Suprapubic skin (tissue), 4 donors: ENCODE results near the gene UBXN11. TPM values are rescaled to one million over a fixed set of nuclear protein-coding genes. Genes with fewer than 3 reads are reported as not detected.

Source experiments
- DNase-seq, 2 donors: peaks; one replicate each; pipeline ENCODE4 v3.0.0-alpha.2; 2019; ENCODE audit warnings: low spot score in 2 of 2
- H3K27ac ChIP-seq: fragments of 200-600 bp; sonication (generic); one replicate; pipeline ENCODE4 v1.5.1; 2019
- H3K27me3 ChIP-seq: fragments of 200-600 bp; sonication (generic); one replicate; pipeline ENCODE4 v1.5.1; 2019
- H3K36me3 ChIP-seq: fragments of 200-600 bp; sonication (generic); one replicate; pipeline ENCODE4 v1.5.1; 2019
- H3K4me1 ChIP-seq: fragments of 200-600 bp; sonication (generic); one replicate; pipeline ENCODE4 v1.5.1; 2019
- H3K4me3 ChIP-seq: fragments of 200-600 bp; sonication (generic); one replicate; pipeline ENCODE4 v1.5.1; 2019; ENCODE audit warnings: mild to moderate bottlenecking
- H3K9me3 ChIP-seq: fragments of 200-600 bp; sonication (generic); one replicate; pipeline ENCODE4 v1.5.1; 2019
- CTCF ChIP-seq, 2 donors: fragments of 200-600 bp in 1 of 2; fragments of 450-650 bp in 1 of 2; sonication (generic) in 1 of 2; IDR thresholded peaks; one replicate each; pipeline ENCODE4 v1.5.1; 2016 to 2019; ENCODE audit warnings: antibody characterized with exemption in 2 of 2, mild to moderate bottlenecking in 1 of 2, moderate library complexity in 1 of 2
- EP300 ChIP-seq: sonication (generic); formaldehyde crosslinking; IDR thresholded peaks from one replicate; pipeline ENCODE4 v1.6.1; 2017; ENCODE audit warnings: antibody characterized with exemption
- POLR2A ChIP-seq, 2 donors: fragments of 450-650 bp; IDR thresholded peaks; one replicate each; pipeline ENCODE4 v1.6.1; 2017; ENCODE audit warnings: antibody characterized with exemption in 2 of 2, mild to moderate bottlenecking in 2 of 2, moderate library complexity in 2 of 2
- POLR2AphosphoS5 ChIP-seq, 3 donors: sonication (generic); formaldehyde crosslinking; IDR thresholded peaks; one replicate each; pipeline ENCODE4 v1.6.1; 2017; ENCODE audit warnings: antibody characterized with exemption in 3 of 3
- WGBS: methylation state at CpG from one replicate; pipeline ENCODE4 v1.1.5; 2018; 5-methylcytosine and 5-hydroxymethylcytosine counted together
- total RNA-seq, 4 donors: library from RNA; depleted of rRNA; stranded (reverse); fragments of >200 nt; gene quantifications; one replicate each; pipeline ENCODE4 v1.1.0, GENCODE V29; 2016

UBXN11 gene
- total RNA-seq, 4 donors from 2014 or later: 3.2 to 19.1 (median 9.1) TPM

DNA sequence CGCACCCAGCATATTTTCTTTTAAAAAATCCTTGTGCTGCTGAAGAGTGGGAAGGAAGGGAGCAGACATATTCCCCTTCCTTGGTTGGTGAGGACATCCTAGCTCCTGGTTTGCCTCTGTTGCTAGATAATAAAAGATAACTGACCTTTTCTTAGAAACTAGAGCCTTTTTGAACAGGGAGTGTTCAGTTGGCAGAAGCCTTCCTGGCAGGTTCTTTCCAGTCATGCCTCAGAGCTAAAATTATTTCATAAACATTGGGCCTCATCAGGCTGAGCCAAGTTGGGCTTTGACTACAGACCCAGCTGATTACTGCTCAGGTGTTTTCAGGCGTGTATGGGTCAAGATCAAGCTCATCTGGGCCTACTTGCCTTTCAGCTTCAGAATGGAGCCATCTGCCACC lies 49.2 kb downstream of the UBXN11 start:
- no peak for TF ChIP-seq CTCF (IDR thresholded peaks at IDR 0.05)
- TF ChIP-seq POLR2A (IDR thresholded peaks at IDR 0.05): no peak
- TF ChIP-seq EP300: no peak
- no peak for TF ChIP-seq POLR2AphosphoS5 (IDR thresholded peaks at IDR 0.05)
- no peak overlapping the region for H3K4me3 ChIP-seq
- no peak overlapping the region for H3K27ac ChIP-seq
- H3K27me3 ChIP-seq: no peaks in the 10 kb centered on the region
- no peaks in the 10 kb centered on the region for H3K9me3 ChIP-seq
- DNase-seq: no peak
- peaks cover 53% of the 10 kb centered on the region for H3K36me3 ChIP-seq
- no peaks in the 10 kb centered on the region for H3K4me1 ChIP-seq
- WGBS: 62% methylated on average over 2 of the region's 2 CpGs

- no peak for DNase-seq
- Histone ChIP-seq H3K4me3 (no peak overlapping the region), H3K27ac (no peak overlapping the region), H3K4me1 (no peaks in the 10 kb centered on the region), H3K27me3 (no peaks in the 10 kb centered on the region), H3K36me3 (peaks cover 38% of the 10 kb centered on the region), H3K9me3 (no peaks in the 10 kb centered on the region)
- TF ChIP-seq POLR2AphosphoS5 (IDR thresholded peaks at IDR 0.05) (no peak), EP300 (no peak), POLR2A (IDR thresholded peaks at IDR 0.05) (no peak), CTCF (IDR thresholded peaks at IDR 0.05) (no peak)
- 89% methylated on average over 3 of the region's 3 CpGs for WGBS
Measured at GRCh38 chr1:26254404-26254803, 52.0 kb downstream of the UBXN11 start.

DNA sequence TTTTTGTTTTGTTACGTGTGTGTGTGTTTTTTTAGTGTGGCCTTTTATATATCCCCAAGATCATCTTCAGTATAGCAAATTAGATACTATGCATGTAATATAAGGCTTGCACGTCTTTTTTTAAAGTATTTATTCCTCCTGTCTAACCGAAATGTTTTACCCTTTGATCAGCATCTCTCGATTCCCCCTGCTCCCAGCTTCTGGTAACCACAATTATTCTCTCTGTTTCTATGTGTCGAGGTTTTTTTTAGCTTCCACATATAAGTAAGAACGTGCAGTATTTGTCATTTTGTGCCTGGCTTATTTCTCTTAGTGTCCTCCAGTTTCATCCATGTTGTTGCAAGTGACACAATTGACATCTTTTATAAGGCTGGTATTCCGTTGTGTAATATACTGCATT lies 53.7 kb downstream of the UBXN11 start:
- DNase-seq: no peak
- TF ChIP-seq POLR2A (IDR thresholded peaks at IDR 0.05): no peak
- Histone ChIP-seq H3K9me3 (no peaks in the 10 kb centered on the region), H3K27me3 (no peaks in the 10 kb centered on the region), H3K4me3 (no peak overlapping the region), H3K27ac (no peak overlapping the region), H3K4me1 (no peaks in the 10 kb centered on the region), H3K36me3 (peaks cover 35% of the 10 kb centered on the region)
- WGBS: 89% methylated on average over 7 of the region's 7 CpGs

DNA sequence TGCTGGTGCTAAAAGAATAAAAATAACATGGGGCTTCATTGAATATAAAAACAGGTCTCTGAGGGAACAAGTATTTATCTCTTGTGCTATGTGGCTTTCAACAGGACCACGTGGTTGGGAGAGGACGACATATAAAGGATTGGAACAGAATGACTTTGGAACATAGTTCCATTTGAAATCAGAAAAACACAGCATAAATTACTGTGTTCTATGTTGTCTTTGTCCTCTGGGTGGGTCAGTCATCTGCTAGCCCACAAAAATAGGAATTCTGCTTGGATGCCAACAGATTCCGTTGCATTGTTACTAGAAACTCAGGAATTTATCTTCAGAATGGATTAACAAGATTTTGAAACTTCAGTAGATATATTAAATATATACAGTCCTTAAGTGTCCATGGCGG lies 66.5 kb downstream of the UBXN11 start:
- Histone ChIP-seq H3K4me1 (peaks cover 19% of the 10 kb centered on the region), H3K27me3 (no peaks in the 10 kb centered on the region), H3K4me3 (no peak overlapping the region), H3K27ac (no peak overlapping the region), H3K9me3 (no peaks in the 10 kb centered on the region), H3K36me3 (peaks cover 8% of the 10 kb centered on the region)
- 84% methylated on average over 4 of the region's 4 CpGs for WGBS
- no peak for DNase-seq
- TF ChIP-seq EP300 (no peak), POLR2AphosphoS5 (IDR thresholded peaks at IDR 0.05) (no peak), CTCF (IDR thresholded peaks at IDR 0.05) (no peak), POLR2A (IDR thresholded peaks at IDR 0.05) (no peak)

GRCh38 chr1:26237230-26237966 lies 69.0 kb downstream of the UBXN11 start:
- TF ChIP-seq EP300 (no peak), POLR2AphosphoS5 (IDR thresholded peaks at IDR 0.05) (no peak), CTCF (IDR thresholded peaks at IDR 0.05) (no peak), POLR2A (IDR thresholded peaks at IDR 0.05) (no peak)
- Histone ChIP-seq H3K36me3 (no peaks in the 10 kb centered on the region), H3K9me3 (no peaks in the 10 kb centered on the region), H3K4me3 (no peak overlapping the region), H3K4me1 (peaks cover 26% of the 10 kb centered on the region), H3K27me3 (no peaks in the 10 kb centered on the region), H3K27ac (no peak overlapping the region)
- DNase-seq: no peak
- WGBS: 57% methylated on average over 6 of the region's 6 CpGs
